Neural progenitor cell (in vitro differentiated cells): ENCODE measurements around the gene DTD2.

Source experiments
- CTCF ChIP-seq: fragments of 200-600 bp; sonication (generic); IDR thresholded peaks from 2 replicates; pipeline ENCODE4 v1.5.1; 2017; ENCODE audit warnings: antibody characterized with exemption, mild to moderate bottlenecking
- EZH2 ChIP-seq: fragments of 200-600 bp; sonication (generic); IDR thresholded peaks from 2 replicates; pipeline ENCODE4 v1.6.1; 2017; ENCODE audit warnings: antibody characterized with exemption, mild to moderate bottlenecking, moderate library complexity

GRCh38 chr14:31465111-31465510 is 7.8 kb upstream of the DTD2 start:
- TF ChIP-seq CTCF, result no peak
- no peak for TF ChIP-seq EZH2
